Ecto neural progenitor cell (in vitro differentiated cells): ENCODE results near the gene KCNJ1.
A peak's percentile ranks its signal among the peaks of the same experiment; 100 is the strongest.

Experiments
- DNase-seq: peaks from one replicate; pipeline ENCODE4 v3.0.0-alpha.2; 2018; ENCODE audit warnings: low spot score

KCNJ1 gene

DNA sequence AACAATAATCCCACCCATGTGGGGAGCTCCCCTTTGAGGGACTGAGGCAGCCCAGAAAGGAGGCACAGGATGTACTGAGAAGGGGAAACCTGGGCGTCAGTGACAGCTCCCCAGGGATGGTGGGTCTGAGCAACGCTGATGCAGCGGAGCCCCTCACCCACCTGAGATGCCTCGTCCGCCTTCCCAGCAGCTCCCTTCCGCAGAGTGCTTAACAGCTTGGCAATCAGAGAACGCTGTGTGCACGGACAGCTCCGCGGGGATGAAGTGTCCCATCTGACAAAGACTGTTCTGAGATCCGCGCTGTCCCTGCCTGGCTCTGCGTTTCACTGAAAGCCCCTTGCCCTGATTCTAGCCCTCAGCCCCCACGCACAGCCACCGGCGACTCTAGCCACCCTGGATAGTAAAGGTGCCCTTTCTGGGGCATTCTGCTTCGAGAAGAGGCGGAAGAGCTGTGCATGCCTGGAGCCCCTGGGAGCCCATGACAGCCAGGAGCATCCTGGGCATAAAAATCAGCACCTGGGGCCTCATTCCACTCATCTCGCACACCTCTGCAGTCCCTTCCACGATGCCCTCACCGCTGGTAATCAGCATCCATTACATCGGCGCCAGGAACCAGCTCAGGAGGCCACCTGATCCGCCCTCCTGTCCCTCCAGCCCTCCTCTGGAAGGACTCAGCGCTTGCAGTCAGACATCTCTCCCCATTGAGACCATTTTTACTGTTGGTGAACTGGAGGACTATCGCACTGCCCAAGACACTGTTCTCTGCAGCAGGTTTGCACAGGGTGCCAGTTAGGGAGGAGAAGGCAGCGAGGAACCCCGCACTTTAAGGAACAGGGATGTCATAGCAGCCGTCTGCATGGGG is 34.8 kb upstream of the KCNJ1 start:
- no peak for DNase-seq

- no peak for DNase-seq
These were observed 33.4 kb upstream of the KCNJ1 start for GRCh38 chr11:128900468-128900867.

DNA sequence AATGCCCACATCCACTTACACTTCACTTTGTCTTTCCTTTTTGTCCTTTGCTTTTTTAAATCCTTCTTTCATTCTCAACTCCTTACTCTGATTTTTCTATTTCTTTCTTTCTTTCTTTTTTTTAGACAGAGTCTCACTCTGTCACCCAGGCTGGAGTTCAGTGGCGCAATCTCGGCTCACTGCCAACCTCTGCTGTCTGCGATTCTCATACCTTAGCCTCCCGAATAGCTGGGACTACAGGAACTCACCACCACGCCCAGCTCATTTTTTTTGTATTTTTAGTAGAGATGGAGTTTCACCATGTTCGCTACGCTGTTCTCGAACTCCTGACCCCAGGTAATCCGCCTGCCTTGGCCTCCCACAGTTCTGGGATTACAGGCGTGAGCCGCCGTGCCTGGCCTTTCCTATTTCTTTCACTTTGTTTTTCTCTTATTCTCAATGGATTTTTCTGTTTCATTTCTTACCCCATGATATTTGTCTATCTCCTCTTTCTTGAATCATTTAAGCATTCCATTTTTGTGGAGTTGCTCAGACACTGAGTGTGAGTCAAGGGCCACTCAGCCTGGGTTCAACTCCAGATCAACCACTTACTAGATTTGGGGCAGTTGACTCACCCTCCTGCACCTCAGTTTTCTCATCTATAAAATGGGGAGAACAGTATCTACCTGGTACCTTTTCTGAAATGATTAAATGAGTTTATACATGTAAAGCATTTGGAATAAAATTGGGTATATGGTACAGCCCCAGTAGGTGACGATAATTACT is 31.7 kb upstream of the KCNJ1 start:
- no peak for DNase-seq

DNA sequence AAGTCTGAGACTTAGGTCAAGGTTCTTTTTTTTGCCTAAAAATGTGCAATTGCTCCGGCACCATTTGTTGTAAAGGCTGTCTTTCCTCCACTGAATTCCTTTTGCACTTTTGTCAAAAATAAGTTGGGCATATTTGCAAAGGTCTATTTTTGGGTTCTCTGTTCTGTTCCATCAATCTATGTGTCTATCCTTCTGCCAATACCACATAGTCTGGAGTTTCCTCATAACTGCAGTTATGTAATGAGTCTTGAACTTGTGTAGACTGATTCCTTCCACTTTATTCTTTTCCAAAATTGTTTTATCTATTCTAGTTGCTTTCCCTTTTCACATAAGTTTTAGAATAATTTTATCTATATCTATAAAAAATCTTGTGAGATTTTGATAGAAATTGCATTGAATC is 30.7 kb upstream of the KCNJ1 start:
- no peak for DNase-seq

GRCh38 chr11:128896356-128896755 is 29.3 kb upstream of the KCNJ1 start:
- DNase-seq, result no peak

DNA sequence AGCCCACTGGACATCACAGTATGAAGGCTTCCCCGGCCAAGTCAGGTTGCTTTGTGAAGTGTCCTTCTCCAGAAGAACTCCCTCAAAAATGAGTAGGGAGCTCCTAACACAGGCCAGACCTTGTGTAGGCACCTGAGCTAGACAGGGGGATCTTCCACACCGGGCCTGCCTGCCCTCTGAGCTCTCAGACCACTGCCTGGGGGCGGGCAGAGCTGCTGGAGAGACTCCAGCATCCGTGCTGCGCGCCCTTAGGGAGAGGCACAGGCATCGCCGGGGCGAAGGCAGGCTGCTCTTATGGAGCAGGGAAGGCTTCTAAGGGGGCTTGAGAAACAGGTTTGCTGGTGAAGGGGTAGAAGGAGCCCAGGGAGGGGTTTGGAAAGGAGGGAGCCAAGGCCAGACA is 28.4 kb upstream of the KCNJ1 start:
- no peak for DNase-seq

DNA sequence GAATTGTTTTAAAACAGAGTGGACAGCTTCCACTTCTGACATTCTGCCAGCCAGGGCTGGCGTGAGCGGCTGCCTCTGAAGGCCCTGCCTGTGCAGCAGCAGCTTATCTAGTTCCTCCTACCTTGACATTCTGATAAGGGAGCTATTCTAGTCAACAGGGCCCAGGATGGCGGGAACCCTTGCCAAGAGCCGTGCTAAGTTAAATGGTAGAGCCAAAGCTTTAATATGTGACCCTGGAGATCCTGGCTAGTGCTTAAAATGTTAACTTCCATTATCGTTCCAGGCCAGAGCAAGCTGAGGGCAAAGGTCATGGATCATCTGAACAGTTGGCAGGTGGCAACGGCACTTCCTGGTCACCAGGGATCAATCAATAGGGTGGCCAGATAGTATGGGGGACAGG is 27.6 kb upstream of the KCNJ1 start:
- no peak for DNase-seq

GRCh38 chr11:128894286-128894681 is 27.2 kb upstream of the KCNJ1 start:
- no peak for DNase-seq

GRCh38 chr11:128893578-128894285 is 26.6 kb upstream of the KCNJ1 start:
- no peak for DNase-seq

DNA sequence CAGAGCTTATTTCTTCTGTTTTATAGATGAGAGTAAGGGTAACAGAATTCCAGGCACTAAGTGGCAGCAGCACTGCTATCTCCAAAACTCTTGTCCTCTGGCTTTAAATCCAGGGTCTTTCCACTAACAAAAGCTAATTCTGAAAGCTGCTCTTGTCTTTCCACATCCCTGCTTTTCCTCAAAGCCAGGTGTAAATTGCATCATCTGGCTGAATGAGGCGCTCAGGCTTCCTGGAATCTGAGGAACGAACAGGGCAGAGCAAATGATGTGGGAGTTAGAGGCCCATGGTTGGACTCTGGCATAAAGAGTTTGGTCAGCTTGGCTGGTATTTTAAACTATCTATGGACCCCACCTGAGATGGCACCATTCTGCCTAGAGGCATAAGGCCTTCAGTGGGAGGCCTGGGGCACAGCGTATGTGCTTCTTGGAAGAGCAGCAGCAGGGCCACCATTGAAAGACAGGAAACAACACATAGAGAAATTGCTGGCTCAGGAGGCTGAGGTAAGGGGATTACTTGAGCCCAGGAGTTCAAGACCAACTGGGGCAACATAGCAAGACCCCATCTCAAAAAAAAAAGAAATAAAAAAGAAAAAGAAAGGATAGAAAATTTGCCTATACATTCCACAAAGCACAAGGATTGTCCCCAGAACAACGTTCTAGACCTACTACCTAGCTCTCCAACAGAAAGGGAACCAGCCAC is 25.9 kb upstream of the KCNJ1 start:
- DNase-seq, result no peak

DNA sequence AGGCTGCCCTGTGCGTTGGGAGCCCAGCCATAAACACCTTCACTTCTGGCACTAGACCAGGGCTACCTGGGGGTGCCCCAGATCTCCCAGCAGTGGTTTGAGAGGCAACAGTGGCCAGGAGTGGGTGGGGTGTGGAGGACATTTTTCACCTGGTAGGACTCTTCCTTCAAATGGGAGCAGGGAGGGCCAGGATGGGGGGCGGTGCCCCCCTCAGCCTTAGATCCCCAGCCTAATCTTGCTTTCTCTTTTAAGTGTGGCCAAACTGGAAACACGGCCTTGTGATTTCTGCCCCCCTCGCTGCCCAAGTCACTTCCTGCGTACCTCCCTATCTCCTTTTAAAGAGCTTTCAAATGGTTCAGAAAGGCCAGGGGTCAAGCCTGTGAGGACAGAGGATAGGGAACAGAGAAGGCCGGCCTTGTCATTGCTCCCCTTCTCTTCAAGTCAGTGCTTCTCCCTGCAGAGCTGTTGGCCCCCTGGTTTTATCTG is 24.9 kb upstream of the KCNJ1 start:
- DNase-seq, result no peak

DNA sequence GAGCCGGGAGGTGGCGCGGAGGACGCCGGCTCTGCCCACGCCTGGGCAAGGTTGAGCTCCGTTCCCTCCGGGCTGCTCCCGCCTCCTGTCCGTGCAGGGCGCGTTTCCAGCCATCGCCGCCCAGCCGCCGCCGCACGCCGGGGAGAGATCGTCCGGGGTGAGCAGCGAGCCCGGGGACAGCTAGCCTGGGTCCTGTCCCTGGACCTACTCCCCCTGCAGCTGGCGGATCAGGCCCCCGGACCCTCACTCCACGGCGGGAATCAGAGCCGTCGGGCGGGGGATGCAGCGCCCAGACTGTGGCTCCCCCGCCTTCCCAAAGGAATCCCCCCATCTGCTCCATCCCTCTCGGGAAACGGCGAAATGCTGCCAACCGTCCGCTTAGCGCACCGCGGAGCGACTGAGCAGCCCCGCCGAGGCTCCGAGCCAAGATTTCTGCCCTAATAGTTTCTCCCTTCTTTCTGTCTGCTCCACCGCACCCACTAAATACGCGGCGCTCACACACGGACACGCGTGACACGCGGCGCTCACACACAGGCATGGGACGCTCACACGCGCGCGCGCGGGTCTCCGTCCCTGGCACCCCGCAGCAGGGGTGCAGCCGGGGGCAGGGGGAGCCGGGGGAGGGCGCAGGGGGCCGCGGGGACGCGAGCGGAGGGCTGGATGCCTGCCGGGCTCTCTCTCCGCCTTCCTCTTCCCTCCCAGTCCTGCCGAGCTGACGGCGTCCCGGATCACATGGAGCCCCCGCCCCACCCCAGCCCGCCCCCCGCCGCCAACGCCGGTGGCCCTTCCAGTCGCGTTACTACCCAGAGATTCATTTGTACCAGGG is 23.7 kb upstream of the KCNJ1 start, which contains the start of gene KCNJ5:
TSS of gene KCNJ5 (plus strand) at position 814 of the 826 bp plus-strand sequence. CDS start 19,918 bp downstream, outside the sequence.
- DNase-seq, result peak; percentile 76

- no peak for DNase-seq
These were observed 23.1 kb upstream of the KCNJ1 start for GRCh38 chr11:128890216-128890542.

- no peak for DNase-seq
These were observed 22.6 kb upstream of the KCNJ1 start for GRCh38 chr11:128889657-128890213.

DNA sequence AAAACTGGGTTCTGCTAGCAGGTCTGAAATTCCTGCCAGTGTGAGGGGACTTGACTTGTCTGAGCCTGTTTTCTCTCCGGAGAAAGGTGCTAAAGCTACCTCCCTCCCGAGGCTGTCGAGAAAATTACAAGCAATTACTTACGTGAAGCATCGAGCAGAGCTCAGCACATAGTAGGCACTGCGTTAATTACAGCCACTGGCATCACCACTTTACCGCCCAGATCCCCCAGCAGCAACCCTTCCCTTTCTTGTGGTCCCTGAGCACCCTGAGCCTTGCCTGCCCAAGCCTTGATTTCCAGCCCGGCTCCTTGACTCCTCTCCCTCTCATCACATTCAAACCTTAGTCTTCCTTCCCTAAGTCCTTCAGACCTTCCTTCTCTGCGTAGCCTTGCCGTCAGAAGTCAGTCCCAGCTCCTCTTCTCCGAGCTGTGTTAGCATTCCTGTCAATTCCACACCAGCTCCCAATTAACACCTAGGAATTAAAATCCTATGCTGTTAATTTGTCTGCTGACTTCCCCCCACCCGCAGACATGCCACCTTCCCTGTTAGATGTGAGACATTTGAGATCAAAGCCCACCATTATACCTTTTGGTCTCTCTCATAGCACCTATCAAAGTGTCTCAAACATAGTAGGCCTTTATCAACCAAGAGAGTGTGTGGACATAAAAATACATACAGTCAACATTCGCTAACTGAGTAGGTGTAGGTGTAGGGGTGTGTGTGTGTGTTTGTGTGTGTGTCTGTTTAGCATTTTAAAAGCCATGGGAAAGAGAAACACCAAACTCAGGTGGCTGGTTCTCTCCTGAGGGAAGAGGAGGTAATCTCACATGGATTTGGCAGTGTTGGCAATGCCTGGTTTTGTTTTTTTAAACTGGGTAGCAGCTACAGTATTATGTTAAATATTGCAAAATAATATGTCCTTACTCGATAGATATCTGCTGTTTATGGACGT is 21.2 kb upstream of the KCNJ1 start:
- no peak for DNase-seq

GRCh38 chr11:128886406-128887124 is 19.5 kb upstream of the KCNJ1 start:
- DNase-seq, result no peak

DNA sequence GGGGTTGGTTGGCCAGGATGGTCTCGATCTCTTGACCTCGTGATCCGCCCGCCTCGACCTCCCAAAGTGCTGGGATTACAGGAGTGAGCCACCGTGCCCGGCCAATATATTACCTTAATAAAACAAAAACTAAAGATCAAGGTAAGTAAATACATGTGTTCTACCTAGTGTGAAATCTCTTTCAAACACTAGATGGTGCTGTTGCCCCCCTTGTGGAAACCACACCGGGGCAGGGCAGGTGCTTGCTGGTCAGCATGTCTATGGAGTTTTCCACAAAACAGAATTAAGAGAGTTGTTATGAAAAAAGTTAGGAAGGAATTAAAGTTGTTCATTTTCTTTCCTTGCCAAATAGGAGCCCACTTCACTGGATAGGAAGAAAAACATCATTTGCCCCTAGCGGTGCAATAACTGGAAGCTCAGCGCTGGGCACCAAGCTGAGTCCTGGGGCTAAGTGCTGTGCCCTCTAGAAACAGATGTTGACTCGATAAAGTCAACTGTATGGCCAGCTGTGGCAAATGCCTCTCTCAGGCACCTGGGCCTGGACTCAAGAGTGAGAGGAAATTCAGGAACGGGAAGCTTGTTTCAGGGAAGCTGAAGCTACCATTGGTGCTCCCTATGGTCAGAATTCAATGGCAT is 17.7 kb upstream of the KCNJ1 start:
- DNase-seq, result no peak

DNA sequence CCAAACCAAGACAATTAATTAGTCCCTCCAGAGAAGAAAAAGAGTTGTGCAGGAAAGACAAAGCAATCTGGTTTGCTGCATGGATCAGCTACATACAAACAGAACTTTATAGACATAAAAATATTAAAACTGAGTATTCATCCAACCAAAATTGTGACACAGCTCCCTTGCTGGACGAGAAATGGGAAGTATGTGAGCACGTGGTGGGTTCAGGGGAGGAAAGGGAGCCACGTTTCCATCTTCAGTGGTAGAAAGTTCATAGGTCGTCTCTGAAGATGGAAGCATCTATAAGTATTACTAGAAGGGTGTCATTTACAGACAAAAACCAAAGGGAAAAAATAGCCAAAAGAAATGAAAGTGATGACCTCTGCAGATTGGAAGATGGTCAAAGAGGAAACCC is 17.0 kb upstream of the KCNJ1 start:
- DNase-seq, result no peak
